ENCODE results near the gene HMCN1.
"Not testable (repeated sequence)": the region's sequence is repeated elsewhere in the genome, so short reads cannot be mapped to it uniquely, and the experiment has no call there.

HMCN1 gene

DNA sequence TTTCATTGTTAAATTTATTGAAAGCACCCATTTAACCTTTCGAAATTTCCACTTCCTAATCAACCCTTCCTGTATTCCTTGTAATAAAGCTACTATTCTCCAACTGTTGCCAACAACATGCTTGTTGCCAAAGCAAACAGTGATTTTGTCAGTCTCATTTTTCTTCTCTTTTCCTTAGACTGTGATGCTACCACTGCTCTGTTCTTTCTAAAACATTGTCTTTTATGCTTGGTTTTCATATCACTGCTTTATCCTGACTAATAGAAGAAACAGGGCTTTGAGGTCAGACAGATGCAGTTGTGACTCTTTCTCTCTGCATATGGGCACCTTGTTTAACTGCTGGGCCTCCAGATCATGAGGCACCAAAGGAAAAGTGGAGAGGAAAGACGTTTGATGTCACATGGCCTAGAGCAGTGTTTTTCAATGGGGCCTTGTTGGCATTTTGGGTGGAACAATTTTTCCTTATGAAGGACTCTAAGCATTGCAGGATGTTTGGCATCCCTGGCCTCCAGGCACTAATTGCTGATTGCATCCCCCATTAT is 56.1 kb downstream of the HMCN1 start:
- intact Hi-C loops (cut with DNase I): no loop called here
- no peak for DNase-seq

DNA sequence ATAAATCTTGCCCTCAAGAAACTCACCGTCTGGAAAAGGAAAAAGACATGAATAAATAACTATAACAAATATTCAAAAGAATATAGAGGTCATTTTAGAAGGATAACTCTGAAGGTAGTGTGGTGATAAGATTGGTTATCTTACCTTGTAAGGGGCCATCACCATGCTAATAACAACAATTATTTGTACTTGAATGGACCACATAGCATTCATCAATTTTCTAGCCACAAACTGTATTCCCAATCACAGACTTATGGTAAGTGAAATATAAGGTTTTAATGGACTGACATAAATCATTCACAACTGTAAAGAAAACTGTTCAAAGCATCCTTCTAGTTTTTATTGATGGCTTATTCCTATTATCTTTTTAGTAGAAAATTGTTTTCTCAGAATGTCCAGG is 57.8 kb downstream of the HMCN1 start:
- intact Hi-C loops (cut with DNase I): no loop called here
- DNase-seq: no peak

DNA sequence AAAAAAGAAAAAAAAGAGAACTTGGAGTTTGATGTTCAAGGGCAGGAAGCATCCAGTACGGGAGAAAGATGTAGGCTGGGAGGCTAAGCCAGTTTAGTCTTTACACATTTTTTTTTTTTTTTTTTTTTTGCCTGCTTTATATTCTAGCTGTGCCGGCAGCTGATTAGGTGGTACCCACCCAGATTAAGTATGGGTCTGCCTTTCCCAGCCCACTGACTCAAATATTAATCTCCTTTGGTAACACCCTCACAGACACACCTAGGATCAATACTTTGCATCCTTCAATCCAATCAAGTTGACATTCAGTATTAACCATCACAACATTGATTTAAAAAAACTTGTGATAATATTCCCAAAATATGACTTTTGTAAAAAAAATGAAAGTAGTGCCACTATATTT is 60.3 kb downstream of the HMCN1 start:
- intact Hi-C loops (cut with DNase I); DNase-seq: not testable (repeated sequence)

DNA sequence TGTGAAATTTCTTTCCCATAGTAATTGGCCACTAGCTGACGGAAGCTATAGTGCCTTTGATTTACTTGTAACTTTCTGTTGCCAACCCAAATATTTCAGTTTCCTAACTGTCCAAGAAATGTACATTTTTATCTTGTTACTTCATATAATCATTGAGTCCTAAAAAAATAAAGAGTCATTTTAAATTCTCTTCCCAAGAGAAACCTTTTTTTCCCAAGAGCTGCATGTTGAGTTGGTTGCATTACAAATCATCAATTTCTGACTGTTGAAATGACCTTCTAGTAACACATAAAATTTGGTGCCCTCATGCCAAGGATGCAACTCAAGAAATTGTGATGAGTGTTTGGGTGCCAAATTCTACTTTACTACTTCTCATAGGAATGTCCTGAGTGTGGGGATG is 61.0 kb downstream of the HMCN1 start:
- intact Hi-C loops (cut with DNase I): no loop called here
- DNase-seq: no peak

DNA sequence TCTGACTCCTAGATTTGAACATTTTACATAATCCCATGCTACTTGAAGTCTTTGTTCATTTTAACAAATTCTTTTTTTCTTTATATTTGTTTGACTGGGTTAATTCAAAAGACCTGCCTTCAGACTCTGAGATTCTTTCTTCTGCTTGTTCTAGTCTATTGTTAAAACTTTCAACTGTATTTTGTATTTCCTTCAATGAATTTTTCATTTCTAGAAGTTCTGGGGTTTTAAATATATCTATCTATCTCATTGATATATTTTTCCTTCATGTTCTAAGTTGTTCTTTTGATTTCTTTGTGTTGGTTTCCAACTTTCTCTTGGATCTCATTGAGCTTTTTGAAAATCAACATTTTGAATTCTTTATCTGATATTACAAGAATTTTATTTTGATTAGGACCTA is 64.3 kb downstream of the HMCN1 start:
- intact Hi-C loops (cut with DNase I): no loop called here
- no peak for DNase-seq

DNA sequence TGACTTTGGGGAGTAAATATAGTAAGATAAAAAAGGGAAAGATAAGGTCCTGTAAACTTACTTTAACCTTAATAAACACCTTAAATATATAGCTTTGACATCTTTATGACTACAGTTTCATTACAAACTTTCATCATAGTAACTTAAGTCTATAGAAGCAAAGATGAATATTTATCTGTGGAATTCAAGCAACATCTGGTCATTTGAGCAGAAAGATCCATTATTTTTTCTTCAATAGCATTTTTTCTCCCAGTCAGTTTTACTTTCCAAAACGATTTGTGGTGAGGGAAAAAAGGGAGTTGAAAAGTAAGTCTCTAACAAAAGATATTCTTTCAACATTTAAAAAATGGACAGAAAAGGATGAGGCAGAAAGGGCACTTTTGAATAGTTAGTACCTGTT is 69.0 kb downstream of the HMCN1 start:
- intact Hi-C loops (cut with DNase I): no loop called here
- no peak for DNase-seq

DNA sequence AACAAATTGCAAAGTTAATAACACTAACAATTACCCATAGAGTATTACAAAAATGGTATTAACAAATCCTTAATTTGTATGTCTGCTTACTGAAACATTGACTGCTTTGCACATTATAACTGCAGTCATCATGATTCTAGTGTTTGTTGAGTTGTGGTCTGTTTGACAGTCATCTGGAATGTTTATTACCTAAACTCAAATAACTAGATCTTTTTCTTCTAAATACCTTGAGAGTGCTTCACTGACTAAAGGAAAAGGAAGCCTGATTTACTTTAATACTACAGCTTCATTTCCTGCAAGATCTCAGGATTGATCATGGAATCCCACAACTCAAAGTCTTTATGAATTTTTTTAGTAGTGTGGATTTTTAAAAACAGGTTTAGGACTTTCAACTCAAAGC is 70.0 kb downstream of the HMCN1 start:
- intact Hi-C loops (cut with DNase I): no loop called here
- DNase-seq: no peak

DNA sequence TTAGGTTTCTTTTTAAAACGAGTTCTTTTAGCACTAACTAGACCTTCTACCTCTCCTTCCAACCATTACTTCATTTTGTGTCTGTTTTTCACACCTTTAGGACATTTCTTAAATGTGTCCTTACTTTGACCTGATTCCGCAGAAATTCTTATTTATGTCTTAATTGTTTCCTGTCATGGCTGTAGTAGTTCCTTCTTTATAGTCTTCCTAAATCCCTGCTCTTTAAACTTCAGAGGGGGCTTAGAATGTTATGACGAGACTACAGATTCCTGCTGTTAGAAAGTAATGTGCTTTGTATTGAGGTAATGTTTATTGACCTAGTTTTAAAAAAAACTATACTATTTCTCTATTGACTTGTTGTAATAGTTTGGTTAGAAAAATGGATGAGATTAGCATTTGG is 70.4 kb downstream of the HMCN1 start:
- DNase-seq: no peak
- intact Hi-C loops (cut with DNase I): no loop called here

DNA sequence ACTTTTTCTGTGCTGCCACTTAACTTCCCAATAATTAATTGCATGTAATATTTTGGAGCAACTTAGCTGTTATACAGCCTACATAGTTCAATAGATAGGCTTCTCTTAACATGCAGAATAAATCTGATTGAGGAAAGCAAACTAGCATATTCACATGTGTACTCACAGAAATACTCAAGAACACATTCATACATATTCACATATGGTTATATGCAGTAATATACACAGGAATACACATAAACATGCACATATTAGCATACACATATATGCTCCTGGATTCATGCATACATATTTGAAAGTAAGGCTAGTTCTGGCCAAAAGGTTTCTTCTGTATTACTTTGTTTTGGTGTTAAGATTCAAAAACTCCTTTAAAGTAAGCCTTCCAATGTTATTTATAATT is 73.1 kb downstream of the HMCN1 start:
- intact Hi-C loops (cut with DNase I): no loop called here
- no peak for DNase-seq

DNA sequence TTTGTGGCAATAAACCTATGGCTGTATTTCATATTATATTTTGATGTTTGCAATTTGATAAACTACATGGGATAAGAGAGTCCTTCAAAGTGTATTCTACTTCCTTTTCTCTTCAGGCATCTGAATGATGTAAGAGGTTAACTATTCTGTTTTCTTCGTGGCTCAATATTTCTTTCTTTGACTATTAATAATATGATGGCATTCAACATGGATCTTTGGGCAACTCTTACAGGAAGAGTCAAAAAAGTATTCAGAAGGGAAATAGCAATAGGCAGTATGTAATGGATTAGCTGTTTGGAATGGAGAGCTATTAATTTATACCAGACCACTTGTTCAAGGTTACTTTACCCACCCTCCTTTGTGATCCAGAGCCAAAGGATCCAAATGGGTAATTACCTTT is 74.4 kb downstream of the HMCN1 start:
- intact Hi-C loops (cut with DNase I): no loop called here
- DNase-seq: no peak

DNA sequence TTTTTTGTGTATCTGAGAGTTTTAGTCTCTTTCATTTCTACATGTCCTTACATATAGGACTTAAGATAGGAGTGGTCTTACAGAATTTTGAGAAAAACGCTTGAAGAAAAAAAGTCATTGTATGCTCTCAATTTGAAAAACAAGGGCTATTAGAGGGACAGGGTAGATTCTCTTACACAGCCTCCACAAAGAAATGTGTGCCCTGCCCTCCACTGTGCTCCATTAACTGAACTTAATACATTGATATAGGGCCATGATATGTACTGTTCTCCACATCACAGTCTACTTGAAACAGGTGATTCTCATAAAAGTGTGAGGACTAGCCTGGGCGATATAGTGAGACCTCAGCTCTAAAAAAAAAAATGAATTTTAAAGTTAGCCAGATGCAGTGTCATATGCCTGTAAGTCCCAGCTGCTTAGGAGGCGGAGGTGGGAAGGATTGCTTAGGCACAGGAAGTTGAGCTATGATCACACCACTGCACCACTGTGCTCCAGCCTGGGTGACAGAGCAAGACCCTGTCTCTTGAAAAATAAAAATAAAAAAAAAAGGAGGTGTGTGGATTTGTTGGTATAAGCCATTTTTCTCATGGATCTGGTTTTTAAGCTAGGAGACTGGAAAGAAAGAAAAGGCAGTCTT is 77.0 kb downstream of the HMCN1 start:
- DNase-seq: no peak
- intact Hi-C loops (cut with DNase I): no loop called here

DNA sequence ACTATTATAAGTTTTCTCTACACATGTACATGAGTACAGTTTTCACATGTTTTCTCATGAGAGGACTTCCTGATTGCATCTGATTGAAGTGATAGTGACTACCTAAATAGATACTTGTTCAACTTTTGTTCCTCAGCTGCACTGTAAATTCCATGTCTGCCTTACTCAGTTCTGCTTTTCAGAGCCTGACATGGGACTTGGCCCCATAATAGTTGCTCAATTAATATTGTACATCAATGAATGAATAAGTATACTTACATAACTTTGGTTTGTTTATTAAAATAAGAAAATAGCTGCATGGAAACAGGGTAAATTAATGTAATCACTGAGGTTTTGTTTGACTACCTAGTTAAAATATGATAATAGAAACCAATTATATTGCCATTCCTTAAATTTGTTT is 78.7 kb downstream of the HMCN1 start:
- no peak for DNase-seq
- intact Hi-C loops (cut with DNase I): no loop called here

DNA sequence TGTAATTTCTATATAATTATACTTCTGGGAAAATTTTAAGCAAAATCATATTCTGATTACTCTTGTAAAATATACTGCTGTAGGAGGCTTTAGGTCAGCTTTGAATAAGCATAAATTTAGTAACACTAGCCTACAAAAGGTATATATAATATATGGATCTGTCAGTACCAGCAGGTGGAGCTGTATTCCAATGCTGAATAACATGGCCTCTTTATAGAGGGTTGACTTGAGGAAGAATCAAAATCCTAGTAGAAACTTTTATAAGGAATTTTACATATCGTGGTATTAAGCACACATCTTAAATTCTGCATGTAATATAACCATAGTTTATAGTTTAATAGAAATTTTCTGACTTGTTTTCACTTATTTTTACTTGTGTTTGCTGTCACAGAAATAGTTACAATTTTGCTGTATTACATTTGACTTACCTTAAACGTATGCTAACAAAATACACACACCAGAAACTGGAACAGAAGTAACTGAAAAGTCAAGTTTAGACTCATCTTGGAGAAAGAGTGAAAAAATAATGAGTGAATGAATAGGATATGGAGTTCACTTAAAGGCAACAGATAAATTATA is 79.3 kb downstream of the HMCN1 start:
- intact Hi-C loops (cut with DNase I): no loop called here
- peak in 11 of 42 donors; percentile 6 to 52 (median 20) for DNase-seq

DNA sequence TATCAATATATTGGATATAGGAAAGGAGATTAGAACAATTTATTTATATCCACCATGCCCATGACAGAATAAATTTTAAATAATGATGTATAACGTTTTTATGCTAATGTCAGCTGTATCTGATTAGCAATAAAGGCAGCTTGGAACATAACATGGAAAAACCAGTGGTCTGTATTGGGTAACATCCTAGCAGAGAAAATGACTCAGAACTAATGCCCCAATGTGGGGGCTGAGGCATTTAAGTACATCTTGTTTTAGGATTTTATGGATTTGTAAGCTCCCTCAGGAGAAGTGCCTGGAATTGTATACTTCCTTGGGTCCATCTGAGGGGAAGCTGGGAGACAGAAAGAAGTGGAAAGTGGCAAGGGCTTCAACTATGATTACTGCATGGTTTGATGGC is 82.3 kb downstream of the HMCN1 start:
- no peak for DNase-seq
- intact Hi-C loops (cut with DNase I): no loop called here

DNA sequence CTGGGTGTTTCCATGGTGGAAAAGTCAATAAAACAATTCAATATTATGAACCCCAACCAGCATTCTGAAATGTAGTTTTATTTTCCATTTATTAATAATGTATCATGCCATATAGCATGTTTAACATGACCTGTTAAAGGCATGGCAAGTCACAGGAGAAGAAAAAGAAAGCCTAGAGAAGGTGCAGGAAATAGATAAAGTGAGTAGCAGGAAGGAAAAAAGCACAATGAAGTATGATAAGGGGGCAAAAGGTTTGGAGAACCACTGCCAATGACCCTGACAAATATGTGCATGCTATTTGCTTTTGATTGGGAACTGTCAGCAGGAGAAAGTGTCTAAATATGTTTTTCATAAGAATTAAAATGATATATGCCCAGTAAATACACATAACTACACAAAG is 85.6 kb downstream of the HMCN1 start:
- intact Hi-C loops (cut with DNase I): no loop called here
- no peak for DNase-seq

DNA sequence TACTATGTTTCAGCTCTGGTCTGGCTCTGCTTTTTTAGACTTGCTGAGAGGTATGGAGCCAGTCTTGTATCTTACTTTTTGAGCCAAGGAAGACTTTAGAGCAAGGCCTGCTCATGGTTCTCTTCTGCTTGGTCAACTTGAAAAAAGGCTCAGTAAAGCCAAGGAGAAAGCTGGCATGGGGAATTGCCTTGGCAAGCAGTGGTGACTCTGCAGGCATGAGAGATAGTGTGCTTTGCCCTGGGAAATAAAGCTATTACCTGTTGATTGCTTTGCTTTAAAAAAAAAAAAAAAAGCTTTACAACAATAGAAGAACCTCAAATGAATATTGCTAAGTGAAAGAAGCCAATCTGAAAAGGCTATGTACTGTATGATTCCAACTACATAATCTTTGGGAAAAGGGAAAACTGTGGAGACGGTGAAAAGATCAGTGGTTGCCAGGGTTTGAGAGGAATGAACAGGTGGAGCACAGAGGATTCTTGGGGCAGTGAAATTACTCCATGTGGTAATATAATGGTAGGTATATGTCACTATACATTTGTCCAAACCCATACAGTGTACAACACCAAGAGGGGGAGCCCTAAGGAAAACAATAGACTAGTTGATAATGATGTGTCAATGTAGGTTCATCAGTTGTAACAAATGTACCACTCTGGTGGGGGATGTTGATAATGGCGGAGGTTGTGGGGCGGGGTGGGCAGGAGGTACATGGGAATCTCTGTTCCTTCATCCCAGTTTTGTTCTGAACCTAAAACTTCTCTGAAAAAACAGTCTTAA is 87.6 kb downstream of the HMCN1 start:
- no peak for DNase-seq
- intact Hi-C loops (cut with DNase I): no loop called here

DNA sequence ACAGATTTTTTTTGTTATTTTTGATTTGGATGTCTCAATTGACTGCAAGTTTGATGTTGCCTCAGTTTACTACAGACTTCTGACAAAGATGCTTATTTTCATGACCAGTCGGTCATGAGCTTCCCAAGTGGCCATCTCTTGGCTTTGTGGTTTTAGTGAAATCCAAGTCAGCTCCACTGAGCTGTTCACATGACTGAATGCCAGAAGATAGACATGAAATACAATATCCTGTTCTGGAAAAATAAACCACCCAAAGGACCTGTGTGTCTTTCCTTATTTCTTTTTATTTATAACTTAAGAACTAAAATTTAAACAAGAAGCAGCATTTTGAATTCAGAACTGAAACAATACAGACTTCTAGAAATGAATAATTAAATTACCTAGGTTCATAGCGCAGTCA is 89.3 kb downstream of the HMCN1 start:
- intact Hi-C loops (cut with DNase I): no loop called here
- no peak for DNase-seq

DNA sequence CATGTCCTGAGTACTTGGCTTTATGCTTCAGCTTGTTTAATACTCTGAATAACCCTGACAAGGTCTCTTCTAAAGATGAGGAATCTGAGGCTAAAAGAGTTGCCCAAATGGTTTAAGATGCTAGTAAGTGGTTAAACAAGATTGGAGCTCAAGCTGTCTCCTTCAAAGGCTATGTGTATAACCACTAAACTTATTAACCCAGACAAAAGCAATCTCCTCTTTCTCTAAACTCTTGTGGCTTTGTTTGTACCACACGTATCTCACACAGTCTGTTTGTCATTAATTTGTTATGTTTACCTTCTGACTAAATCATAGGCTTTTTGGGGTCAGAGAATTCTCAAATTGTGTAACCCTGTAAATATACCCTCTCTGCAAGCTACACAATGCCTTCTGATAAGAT is 89.9 kb downstream of the HMCN1 start:
- DNase-seq: no peak
- intact Hi-C loops (cut with DNase I): no loop called here

DNA sequence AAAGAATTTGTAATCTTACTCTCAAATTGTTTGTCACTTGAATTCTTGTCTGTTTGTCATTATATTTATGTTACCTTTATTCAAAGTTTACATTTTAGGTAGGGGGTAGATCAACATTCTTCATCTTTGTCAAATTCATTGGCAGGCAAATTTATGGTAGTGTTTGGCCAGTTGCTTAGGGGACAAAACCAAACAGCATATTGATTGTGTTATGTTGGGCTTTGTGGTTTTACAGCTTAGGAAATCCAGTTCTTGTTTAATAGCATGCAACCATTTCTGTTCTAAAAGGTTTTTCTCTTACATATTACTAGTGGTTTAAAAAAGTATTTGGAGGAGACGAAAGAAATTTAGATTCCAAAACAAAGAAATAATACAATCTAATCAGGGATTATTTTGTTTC is 91.4 kb downstream of the HMCN1 start:
- intact Hi-C loops (cut with DNase I): no loop called here
- no peak for DNase-seq

DNA sequence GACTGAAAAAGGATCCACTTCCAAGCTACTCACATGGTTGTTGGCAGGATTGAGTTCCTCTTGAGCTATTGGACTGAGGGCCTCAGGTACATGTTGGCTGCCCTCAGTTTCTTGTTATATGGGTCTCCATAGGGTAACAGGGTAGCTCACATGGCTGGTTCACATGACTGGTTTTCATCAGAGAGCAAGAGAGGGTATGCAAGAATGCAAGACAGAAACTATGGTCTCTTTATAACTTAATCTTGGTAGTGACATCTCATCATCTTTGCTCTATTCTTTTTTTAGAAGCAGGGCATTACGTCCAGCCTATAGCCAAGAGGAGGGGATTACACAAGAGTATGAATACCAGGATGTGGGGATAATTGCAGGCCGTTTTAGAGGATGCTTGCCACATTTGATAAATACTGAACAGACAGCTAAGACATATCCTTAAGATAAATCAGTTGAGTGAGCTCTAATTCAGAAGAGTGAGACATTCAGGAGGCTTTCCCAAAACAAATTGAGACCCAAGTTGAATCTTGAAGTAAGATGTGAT is 100.2 kb downstream of the HMCN1 start:
- intact Hi-C loops (cut with DNase I): no loop called here
- no peak for DNase-seq

Measured in head of caudate nucleus (tissue), 42 donors.